Caco-2 (cell line): ENCODE data around the gene HPGDS. TPM values are rescaled to one million over a fixed set of nuclear protein-coding genes. Genes with fewer than 3 reads are reported as not detected.

Experiments
- BruUV-seq: library from RNA; stranded (reverse); fragments of 400-500 nt; replicated peaks from 2 replicates; lab custom pipeline; 2021; lab: Mats Ljungman, UMichigan
- CTCF ChIA-PET: fragments of 300-600 bp; sonication (Branson Sonifier 250); formaldehyde crosslinking; loops from one replicate; lab custom pipeline; 2022; ENCODE audit warnings: antibody characterized with exemption; lab: Charles Lee
- POLR2A ChIA-PET: fragments of 300-600 bp; sonication (Branson Sonifier 250); formaldehyde crosslinking; loops from one replicate; lab custom pipeline; 2022; ENCODE audit warnings: antibody characterized with exemption; lab: Charles Lee
- DNase-seq, 2 experiments: peaks; one replicate each; pipeline versions ENCODE4 v3.0.0 to v3.0.0-alpha.2; 2020 to 2022
- H3K27me3 ChIP-seq: replicated peaks from 2 replicates; pipeline ENCODE4 v1.6.0; 2011; ENCODE audit warnings: low read length; ENCODE audit not compliant: control insufficient read depth, insufficient read depth
- H3K36me3 ChIP-seq: 2 replicates; pipeline ENCODE4 v1.5.1; 2011; ENCODE audit warnings: low read length; ENCODE audit not compliant: control insufficient read depth, insufficient read depth
- H3K4me1 ChIP-seq: fragments of 250-450 bp; sonication (Bioruptor Pico); 2 replicates; pipeline ENCODE4 v1.5.1; 2020; ENCODE audit warnings: mild to moderate bottlenecking
- H3K4me3 ChIP-seq: 2 replicates; pipeline ENCODE4 v1.5.1; 2011; ENCODE audit warnings: low read depth, mild to moderate bottlenecking, control low read depth, low read length
- H3K9me3 ChIP-seq: fragments of 250-450 bp; sonication (Bioruptor Pico); 2 replicates; pipeline ENCODE4 v1.5.1; 2020; ENCODE audit warnings: mild to moderate bottlenecking, moderate library complexity
- H3K27ac Mint-ChIP-seq: one replicate; pipeline ENCODE4 v1.8.0; 2022; ENCODE audit warnings: mixed read lengths; ENCODE audit not compliant: unreplicated experiment
- H3K27me3 Mint-ChIP-seq: one replicate; pipeline ENCODE4 v1.8.0; 2022; ENCODE audit warnings: mixed read lengths; ENCODE audit not compliant: insufficient read depth, unreplicated experiment
- H3K36me3 Mint-ChIP-seq: one replicate; pipeline ENCODE4 v1.8.0; 2022; ENCODE audit warnings: mild to moderate bottlenecking, mixed read lengths; ENCODE audit not compliant: insufficient read depth, unreplicated experiment
- H3K4me1 Mint-ChIP-seq: one replicate; pipeline ENCODE4 v1.8.0; 2022; ENCODE audit warnings: low read depth, mixed read lengths; ENCODE audit not compliant: unreplicated experiment
- H3K4me3 Mint-ChIP-seq: one replicate; pipeline ENCODE4 v1.8.0; 2022; ENCODE audit warnings: mild to moderate bottlenecking, moderate library complexity, mixed read lengths; ENCODE audit not compliant: unreplicated experiment
- H3K9me3 Mint-ChIP-seq: one replicate; pipeline ENCODE4 v1.8.0; 2022; ENCODE audit warnings: mixed read lengths; ENCODE audit not compliant: unreplicated experiment
- intact Hi-C: fragments of 100-400 bp; cut with micrococcal nuclease; formaldehyde crosslinking; loops from one replicate; pipeline ENCODE4 v1.10.0; 2022; ENCODE audit not compliant: unreplicated experiment
- total RNA-seq: library from RNA; stranded (reverse); gene quantifications from 2 replicates; pipeline ENCODE4 v1.2.3, GENCODE V29; 2022
- TF ChIP-seq, protein P1 (sequence below), 2 experiments: fragments of 200-600 bp in 1 of 2; IDR thresholded peaks; 1 replicate in 1 of 2; 2 replicates in 1 of 2; pipeline versions ENCODE4 v1.5.1 to v1.8.0; 2011 to 2022; ENCODE audit warnings: antibody characterized with exemption in 1 of 2, control low read depth in 1 of 2, inconsistent platforms in 1 of 2, low read depth in 1 of 2, low read length in 1 of 2, mild to moderate bottlenecking in 1 of 2, moderate library complexity in 1 of 2; ENCODE audit not compliant: insufficient read depth in 1 of 2, severe bottlenecking in 1 of 2, unreplicated experiment in 1 of 2

The HPGDS gene
- total RNA-seq, 1 experiment from 2014 or later: not detected

DNA sequence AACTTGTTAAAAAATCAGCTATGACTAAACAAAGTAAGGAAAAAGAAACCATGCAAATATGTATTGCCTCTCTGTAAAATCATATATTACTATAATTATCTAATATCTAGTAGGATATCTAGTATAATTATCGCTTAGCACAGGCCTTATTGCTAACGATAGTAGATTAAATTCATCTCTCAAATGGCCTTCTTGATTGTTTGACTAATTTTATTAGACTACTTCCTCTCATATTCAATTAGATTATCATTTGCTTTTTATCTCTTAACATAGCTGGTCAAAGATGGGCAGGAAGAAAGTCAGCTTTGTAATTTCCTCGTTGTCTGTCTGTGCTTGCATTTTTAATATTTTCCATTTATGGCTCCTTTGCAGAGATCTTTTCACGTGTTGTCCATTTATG lies 21.9 kb upstream of the HPGDS start:
- CTCF ChIA-PET: no interaction called here
- no peak for DNase-seq
- H3K4me3 Mint-ChIP-seq: no peak overlapping the region
- H3K4me3 ChIP-seq: no peak overlapping the region
- no peaks in the 10 kb centered on the region for H3K4me1 ChIP-seq
- no peak overlapping the region for H3K27ac Mint-ChIP-seq
- intact Hi-C loops: no loop called here
- H3K27me3 Mint-ChIP-seq: no peaks in the 10 kb centered on the region
- no peaks in the 10 kb centered on the region for H3K36me3 ChIP-seq
- H3K27me3 ChIP-seq: no peaks in the 10 kb centered on the region
- POLR2A ChIA-PET: no interaction called here
- TF ChIP-seq, protein P1, sequence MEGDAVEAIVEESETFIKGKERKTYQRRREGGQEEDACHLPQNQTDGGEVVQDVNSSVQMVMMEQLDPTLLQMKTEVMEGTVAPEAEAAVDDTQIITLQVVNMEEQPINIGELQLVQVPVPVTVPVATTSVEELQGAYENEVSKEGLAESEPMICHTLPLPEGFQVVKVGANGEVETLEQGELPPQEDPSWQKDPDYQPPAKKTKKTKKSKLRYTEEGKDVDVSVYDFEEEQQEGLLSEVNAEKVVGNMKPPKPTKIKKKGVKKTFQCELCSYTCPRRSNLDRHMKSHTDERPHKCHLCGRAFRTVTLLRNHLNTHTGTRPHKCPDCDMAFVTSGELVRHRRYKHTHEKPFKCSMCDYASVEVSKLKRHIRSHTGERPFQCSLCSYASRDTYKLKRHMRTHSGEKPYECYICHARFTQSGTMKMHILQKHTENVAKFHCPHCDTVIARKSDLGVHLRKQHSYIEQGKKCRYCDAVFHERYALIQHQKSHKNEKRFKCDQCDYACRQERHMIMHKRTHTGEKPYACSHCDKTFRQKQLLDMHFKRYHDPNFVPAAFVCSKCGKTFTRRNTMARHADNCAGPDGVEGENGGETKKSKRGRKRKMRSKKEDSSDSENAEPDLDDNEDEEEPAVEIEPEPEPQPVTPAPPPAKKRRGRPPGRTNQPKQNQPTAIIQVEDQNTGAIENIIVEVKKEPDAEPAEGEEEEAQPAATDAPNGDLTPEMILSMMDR (IDR thresholded peaks at IDR 0.05; ENCODE audit: insufficient read depth in 1 of 2, low read depth in 1 of 2, low read length in 1 of 2, severe bottlenecking in 1 of 2, unreplicated experiment in 1 of 2): no peak
- no TSS peak for BruUV-seq
- H3K9me3 ChIP-seq: no peaks in the 10 kb centered on the region
- H3K36me3 Mint-ChIP-seq: no peaks in the 10 kb centered on the region
- H3K9me3 Mint-ChIP-seq: peaks cover 11% of the 10 kb centered on the region
- no peaks in the 10 kb centered on the region for H3K4me1 Mint-ChIP-seq

DNA sequence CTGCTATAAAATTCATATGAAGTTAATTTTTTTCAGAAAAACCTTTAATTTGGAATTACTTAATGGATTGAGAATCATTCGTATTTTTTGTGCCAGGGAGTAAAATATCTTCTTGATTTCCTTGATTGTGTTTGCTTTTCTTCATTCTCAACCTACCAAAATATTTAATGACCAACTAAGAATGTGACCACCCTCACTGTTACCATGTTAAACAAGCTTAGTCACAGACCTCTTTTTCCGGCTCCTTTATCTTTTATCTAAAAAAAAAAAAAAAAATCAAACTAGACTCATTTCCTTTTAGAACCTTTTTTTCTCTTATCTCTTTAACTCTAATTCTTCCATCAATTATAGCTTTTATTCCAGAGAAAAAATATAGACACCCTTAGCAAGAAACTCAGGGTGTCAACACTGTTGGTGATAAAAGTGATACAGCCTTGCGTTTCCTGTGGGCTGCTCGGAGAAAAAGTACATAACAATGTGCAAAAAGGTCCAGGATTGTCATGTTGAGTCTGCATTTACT lies 20.6 kb upstream of the HPGDS start:
- Mint-ChIP-seq H3K9me3 (peaks cover 11% of the 10 kb centered on the region), H3K27me3 (no peaks in the 10 kb centered on the region), H3K4me1 (no peaks in the 10 kb centered on the region), H3K27ac (no peak overlapping the region), H3K36me3 (no peaks in the 10 kb centered on the region), H3K4me3 (no peak overlapping the region)
- Histone ChIP-seq H3K4me1 (no peaks in the 10 kb centered on the region), H3K9me3 (no peaks in the 10 kb centered on the region), H3K4me3 (no peak overlapping the region), H3K36me3 (no peaks in the 10 kb centered on the region), H3K27me3 (no peaks in the 10 kb centered on the region)
- TF ChIP-seq, protein P1 (IDR thresholded peaks at IDR 0.05; ENCODE audit: insufficient read depth in 1 of 2, low read depth in 1 of 2, low read length in 1 of 2, severe bottlenecking in 1 of 2, unreplicated experiment in 1 of 2): no peak
- ChIA-PET POLR2A (no interaction called here), CTCF (no interaction called here)
- intact Hi-C loops: no loop called here
- DNase-seq: no peak
- BruUV-seq: no TSS peak

DNA sequence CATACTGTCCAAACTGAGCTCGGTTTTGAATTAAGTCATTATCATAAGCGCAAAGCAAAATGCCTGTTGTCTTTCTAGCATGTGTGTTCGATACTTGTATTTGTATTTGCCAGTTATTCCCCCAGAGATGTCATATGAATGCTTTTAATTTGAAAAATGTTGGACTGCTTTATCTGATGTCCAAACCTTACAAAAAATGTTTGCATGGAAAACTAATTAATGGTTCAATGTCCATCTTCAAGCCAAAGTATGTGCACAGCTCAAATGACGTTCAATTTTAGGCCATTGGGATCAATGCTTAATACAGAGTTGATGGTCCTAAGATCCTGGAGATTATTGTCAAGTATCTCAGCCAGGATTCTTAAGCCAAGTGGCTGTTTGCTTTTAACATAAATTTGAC lies 17.2 kb upstream of the HPGDS start:
- H3K4me1 ChIP-seq: no peaks in the 10 kb centered on the region
- H3K36me3 ChIP-seq: no peaks in the 10 kb centered on the region
- ChIA-PET CTCF (no interaction called here), POLR2A (no interaction called here)
- Mint-ChIP-seq H3K4me3 (no peak overlapping the region), H3K27me3 (no peaks in the 10 kb centered on the region), H3K27ac (no peak overlapping the region), H3K9me3 (no peaks in the 10 kb centered on the region), H3K4me1 (no peaks in the 10 kb centered on the region), H3K36me3 (no peaks in the 10 kb centered on the region)
- H3K4me3 ChIP-seq: no peak overlapping the region
- no peak for DNase-seq
- TF ChIP-seq, protein P1 (IDR thresholded peaks at IDR 0.05; ENCODE audit: insufficient read depth in 1 of 2, low read depth in 1 of 2, low read length in 1 of 2, severe bottlenecking in 1 of 2, unreplicated experiment in 1 of 2): no peak
- H3K9me3 ChIP-seq: no peaks in the 10 kb centered on the region
- intact Hi-C loops: no loop called here
- BruUV-seq: no TSS peak
- H3K27me3 ChIP-seq: no peaks in the 10 kb centered on the region
